Hematopoietic multipotent progenitor cell treated with erythropoietin and hydrocortisone succinate and interleukin-3 and kit ligand, for 6 days (in vitro differentiated cells): ENCODE measurements around the gene DNAJB6.

Experiments
- DNase-seq: peaks from one replicate; pipeline ENCODE4 v3.0.0-alpha.2; 2015

The DNAJB6 gene

DNA sequence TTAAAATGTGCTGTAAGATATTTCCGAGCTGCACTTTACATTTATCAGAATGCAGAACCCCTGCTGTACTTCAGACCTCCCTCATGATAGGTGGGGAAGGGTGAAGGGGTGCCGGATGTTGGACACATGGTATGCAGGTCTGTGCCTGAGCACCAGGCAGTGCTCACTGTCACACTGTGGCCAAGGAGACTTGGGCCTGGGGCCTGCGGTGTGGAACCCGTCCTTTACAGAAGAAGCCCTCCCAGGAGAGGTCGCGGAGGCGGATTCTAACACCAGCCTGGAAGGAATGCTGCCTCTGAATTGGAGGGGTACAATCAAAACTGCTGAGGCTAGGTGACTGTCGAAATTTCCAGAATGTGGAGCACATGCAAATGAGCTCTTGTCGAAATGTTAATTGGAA is 34.5 kb downstream of the DNAJB6 start:
- no peak for DNase-seq

GRCh38 chr7:157372300-157373232 is 35.8 kb downstream of the DNAJB6 start:
- DNase-seq, result no peak

DNA sequence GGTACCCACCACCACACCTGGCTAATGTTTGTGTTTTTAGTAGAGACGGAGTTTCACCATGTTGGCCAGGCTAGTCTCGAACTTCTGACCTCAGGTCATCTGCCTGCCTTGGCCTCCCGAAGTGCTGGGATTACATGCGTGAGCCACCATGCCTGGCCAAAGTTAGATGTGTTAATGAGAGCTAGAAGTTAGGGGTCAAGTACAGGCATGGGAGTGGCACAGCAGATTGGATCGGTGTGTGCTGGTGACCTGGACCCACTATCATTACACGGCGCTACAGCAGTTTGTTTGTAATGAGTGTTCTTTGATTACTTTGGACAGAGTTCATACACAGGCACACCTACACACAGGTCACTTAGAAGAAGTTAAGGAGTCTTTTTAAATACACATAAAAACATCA is 36.7 kb downstream of the DNAJB6 start:
- no peak for DNase-seq

- DNase-seq, result no peak
Measured at GRCh38 chr7:157375410-157375809, 38.6 kb downstream of the DNAJB6 start.

DNA sequence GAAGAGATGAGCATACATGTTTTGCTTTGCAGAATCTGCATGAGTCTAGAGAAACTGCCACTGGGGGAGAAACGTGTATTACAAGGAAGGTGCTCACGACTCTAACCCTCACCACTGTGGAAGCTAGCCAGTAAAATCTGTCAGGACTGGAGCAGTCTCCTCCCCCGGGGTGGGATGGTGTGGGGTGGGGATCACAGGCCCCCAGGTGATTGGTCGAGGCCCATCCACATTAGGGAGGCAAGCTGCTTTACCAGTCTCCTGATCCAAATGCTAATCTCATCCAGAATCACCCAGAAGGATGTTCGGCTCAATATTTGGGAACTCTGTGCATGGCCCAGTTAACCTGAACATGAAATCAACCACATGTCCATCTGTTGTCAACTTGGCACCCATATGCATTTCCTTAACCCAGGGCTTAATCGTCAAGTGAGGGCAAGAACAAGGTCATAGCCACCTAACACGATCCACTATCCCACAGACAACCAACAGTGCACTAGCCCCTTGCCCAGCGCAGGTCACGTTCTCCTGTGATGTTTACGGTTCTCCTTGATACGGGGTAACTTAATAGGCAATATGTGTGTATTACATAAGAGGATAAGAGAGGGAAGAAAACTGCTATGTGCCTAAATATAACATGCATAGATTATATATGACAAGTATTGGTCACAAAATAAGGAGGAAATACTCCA is 40.8 kb downstream of the DNAJB6 start:
- DNase-seq, result no peak

DNA sequence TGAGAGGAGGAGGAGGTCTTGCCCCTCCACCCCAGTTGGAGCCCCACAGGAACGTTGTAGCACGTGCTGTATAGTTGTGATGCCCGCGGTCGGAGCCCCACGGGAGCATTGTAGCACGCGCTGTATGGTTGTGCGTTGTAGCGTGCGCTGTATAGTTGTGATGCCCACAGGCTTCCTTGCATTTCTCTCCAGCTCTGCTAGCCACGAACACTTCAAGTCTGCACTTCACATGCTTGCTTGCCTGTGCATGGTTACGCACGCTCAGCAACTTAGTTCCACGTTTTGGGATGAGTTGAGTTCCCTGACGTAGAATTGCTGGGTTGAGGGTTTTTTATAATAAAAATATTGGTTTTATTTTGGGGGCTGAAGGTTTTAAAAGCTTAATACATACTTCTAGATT is 41.6 kb downstream of the DNAJB6 start:
- DNase-seq, result no peak

DNA sequence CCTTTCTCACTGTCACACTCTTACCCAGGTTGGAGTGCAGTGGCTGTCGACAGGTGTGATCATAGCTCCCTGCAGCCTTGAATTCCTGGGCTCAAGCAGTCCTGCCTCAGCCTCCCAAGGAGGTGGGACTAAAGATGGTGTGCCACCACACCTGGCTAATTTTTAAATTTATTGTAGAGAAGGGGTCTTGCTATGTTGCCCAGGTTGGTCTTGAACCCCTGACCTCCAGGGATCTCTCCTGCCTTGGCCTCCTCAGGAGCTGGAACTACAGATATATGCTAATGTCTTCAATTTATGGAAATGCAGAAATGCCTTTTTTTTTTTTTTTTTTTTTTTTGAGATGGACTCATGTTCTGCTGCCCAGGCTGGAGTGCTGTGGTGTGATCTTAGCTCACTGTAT is 42.7 kb downstream of the DNAJB6 start:
- no peak for DNase-seq

DNA sequence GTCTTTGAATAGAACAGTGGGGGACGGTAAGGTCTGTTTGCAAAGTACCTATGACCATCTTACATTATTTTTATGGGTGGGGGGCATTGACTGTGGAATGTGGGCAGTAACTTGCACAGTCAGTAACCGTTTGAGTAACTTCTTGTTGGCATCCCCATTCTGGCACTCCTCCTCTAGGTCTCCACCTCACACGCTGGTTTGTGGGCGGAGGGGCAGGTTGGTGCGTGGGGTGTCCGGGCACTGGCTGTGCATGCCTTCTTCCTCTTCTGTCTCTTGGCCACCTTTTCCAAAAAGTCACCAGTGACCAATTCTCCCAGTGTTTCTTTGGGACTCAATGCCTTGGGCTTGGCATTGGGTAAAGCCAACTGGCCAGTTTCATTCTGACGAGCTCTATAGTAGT is 43.6 kb downstream of the DNAJB6 start:
- DNase-seq, result no peak

DNA sequence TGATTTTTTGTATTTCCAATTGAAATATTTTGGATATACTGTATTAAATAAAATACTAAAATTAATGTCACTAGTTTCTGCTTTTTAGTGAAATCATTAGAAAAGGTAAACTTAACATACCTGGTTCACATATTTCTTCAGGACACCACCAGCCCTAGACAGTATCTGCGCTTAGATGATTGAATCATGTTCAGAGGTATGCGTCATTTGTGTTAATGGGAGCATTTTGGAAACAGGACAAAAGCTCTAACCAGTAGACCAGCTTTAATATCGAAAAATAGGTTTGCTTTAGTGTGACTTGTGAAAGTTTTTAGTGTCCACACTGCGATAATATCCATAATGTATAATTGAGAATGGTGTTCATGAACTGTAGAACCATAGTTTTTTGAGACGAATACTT is 47.1 kb downstream of the DNAJB6 start:
- no peak for DNase-seq

DNA sequence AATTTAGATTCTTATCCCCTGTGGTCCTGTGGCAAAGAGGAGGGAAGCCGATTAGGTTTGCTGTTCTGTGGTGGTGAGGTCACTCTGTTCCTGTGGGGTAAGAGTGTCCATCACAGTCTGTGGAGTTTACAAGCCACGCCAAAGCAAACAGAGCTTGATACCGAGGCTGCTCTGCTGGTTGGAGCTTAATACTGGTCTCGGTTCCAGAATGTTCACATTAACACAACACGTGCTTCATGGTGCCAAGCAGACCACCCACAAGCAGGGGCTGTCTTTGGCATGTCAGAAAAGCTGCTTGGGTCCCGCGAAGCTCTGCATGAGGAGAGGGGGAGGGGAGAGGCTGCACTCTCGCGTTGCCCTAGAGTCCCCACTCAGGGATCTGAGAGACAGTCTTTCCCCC is 47.5 kb downstream of the DNAJB6 start:
- no peak for DNase-seq

DNA sequence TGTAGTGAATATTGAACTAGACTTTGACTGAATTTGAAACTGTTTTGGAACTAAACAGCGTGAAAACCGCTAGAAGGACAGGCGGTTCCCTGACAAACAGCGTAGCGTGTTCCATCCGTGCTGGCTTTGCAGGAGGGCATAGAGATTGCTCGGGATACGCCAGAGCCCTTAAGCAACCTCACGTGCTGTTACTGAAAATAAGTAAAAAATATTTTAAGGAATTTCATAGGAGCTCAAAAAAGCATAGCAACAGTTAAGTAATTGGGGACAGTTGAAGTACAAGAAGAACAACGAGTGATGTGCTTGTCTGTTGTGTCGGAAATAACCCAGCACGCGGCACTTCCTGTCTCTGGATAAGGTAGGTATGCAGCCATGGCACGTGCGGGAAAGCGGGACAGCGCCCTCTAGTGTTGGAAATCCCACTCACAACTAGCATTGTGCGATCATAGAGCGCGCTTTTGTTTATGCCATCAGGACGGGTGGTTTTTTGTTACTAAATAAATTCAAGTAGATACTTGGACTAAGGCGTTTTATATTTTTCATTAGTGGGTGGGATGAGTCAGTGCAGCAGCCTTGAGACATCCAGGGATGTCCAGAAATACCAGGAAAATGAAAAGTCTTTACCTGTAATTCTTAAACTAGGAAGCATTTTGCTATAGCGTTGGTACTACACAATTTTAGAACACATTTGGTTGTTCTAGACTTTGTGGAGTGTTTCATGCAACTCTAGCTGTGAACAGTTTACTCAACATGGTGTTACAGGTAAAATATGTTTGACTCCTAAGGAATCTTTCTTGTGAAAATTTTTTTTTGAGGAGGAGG is 50.4 kb downstream of the DNAJB6 start:
- DNase-seq, result peak; percentile 94

GRCh38 chr7:157388301-157388700 is 51.5 kb downstream of the DNAJB6 start:
- DNase-seq, result no peak

- DNase-seq, result peak; percentile 76
Measured at GRCh38 chr7:157389951-157390730, 53.3 kb downstream of the DNAJB6 start.

DNA sequence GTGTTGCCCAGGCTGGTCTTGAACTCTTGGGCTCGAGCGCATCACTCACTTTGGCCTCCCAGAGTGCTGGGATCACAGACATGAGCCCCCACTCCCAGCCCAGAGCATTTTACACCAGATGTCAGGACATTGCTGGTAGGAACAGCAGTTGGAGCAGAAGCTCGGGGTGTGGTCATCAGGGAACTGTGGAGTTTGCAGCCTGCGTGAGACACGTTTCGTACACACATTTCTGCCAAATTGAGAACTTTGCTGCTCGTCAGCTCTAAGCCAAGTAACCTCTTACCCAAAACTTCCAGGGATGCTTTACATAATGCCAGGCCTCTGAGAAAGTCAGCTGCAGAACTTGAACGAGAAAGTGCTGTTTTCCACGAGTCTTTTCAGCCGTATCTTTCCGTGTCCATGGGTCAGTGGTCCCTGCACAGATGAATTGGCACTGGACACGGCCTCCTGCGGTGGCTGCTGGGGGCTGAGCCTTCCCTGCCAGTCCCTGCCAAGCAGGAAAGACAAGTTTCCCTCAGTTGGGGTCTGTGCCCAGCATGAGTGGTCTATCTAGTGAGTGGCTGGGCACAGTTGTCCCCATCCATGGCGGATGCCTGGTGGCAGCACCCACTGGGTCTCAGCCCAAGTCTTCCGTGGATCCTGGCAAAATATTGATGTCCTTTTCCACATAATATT is 54.4 kb downstream of the DNAJB6 start:
- DNase-seq, result no peak

- no peak for DNase-seq
Measured at GRCh38 chr7:157392256-157393037, 55.6 kb downstream of the DNAJB6 start.

DNA sequence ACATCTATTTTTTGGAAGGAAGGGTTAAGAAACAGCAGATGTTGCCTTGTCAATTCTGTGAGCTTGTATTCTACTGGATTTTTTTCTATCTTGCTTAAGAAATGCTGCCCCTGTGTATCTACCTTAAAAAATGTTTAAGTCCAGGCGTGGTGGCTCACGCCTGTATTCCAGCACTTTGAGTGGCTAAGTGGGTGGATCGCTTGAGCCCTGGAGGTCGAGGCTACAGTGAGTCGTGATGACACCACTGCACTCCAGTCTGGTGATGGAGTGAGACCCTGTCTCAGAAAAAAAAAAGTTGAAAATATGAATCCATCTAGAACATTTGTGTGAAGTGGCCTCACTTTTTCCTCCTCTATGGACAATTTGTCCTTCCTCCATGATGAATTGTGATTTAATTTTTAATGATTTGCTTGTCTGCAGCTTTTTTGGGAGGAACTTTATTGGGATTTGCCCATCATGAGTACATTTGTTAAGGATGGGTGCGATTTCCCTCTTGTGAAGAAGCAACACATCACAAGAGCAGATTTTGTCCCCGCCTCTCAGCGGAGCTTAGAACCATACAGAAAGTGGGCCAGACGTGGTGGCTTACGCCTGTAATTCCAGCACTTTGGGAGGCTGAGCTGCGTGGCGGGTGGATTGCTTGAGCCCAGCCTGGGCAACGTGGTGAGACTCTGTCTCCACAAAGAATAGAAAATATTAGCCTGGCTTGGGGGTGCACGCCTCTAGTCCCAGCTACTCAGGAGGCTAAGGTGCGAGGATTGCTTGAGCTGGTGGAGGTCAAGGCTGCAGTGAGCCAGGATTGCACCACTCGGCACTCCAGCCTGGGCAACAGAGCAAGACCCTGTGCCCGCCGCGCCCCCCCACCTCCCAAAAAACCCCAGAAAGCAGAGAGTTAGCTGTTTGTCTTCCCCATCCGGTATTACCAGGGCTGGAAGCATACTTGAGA is 57.7 kb downstream of the DNAJB6 start:
- DNase-seq, result no peak

- DNase-seq, result peak; percentile 58
Measured at GRCh38 chr7:157395206-157395605, 58.4 kb downstream of the DNAJB6 start.

- DNase-seq, result no peak
Measured at GRCh38 chr7:157396316-157397035, 59.7 kb downstream of the DNAJB6 start.

GRCh38 chr7:157397036-157397720 is 60.4 kb downstream of the DNAJB6 start:
- no peak for DNase-seq
